Ishikawa (cell line): ENCODE measurements around the gene MROH2B.

Source experiments
- CEBPB ChIP-seq: IDR thresholded peaks from 2 replicates; pipeline ENCODE4 v1.6.1; 2012
- CREB1 ChIP-seq: IDR thresholded peaks from 2 replicates; pipeline ENCODE4 v1.6.1; 2012; ENCODE audit warnings: low read depth
- EGR1 ChIP-seq: IDR thresholded peaks from 2 replicates; pipeline ENCODE4 v1.6.1; 2012
- EP300 ChIP-seq: IDR thresholded peaks from 2 replicates; pipeline ENCODE4 v1.6.1; 2012; ENCODE audit warnings: borderline replicate concordance
- FOXM1 ChIP-seq: IDR thresholded peaks from 2 replicates; pipeline ENCODE4 v1.6.1; 2012; ENCODE audit warnings: low read depth, borderline replicate concordance
- NFIC ChIP-seq: IDR thresholded peaks from 2 replicates; pipeline ENCODE4 v1.6.1; 2012
- RAD21 ChIP-seq: IDR thresholded peaks from 2 replicates; pipeline ENCODE4 v1.6.1; 2012; ENCODE audit warnings: low read depth
- TAF1 ChIP-seq: IDR thresholded peaks from 2 replicates; pipeline ENCODE4 v1.6.1; 2012; ENCODE audit warnings: low read depth, mild to moderate bottlenecking
- TCF12 ChIP-seq: IDR thresholded peaks from 2 replicates; pipeline ENCODE4 v1.6.1; 2012; ENCODE audit warnings: low read depth
- TEAD4 ChIP-seq: IDR thresholded peaks from 2 replicates; pipeline ENCODE4 v1.6.1; 2012
- YY1 ChIP-seq: IDR thresholded peaks from 2 replicates; pipeline ENCODE4 v1.6.1; 2012; ENCODE audit warnings: low read depth
- ZBTB7A ChIP-seq: IDR thresholded peaks from 2 replicates; pipeline ENCODE4 v1.6.1; 2012; ENCODE audit warnings: low read depth
- TF ChIP-seq, protein P1 (sequence below): IDR thresholded peaks from 2 replicates; pipeline ENCODE4 v1.6.1; 2012; ENCODE audit warnings: low read depth, mild to moderate bottlenecking
- TF ChIP-seq, protein P2 (sequence below): IDR thresholded peaks from 2 replicates; pipeline ENCODE4 v1.6.1; 2012
- TF ChIP-seq, protein P3 (sequence below): IDR thresholded peaks from 2 replicates; pipeline ENCODE4 v1.6.1; 2012

Gene MROH2B

DNA sequence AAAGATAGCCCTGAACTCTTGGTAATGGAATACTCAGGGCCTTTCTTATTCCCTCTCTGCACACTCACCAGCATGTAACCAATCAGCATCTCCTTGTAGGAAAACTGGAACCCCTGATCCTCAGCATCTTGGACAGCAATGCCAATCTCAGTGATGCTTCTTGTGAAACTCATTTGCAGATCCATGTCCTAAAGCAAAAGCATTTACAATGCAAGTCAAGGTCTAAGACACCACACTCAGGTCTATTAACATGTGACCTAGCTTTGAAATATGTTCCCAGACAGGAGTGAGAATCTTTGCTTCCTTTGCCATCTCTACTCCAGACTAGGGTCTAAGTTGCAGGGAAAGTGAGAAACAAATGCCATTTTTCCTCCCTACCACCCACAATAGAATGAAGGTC, 38.2 kb downstream of the MROH2B start:
- no peak for TF ChIP-seq EP300
- no peak for TF ChIP-seq YY1
- no peak for TF ChIP-seq EGR1
- TF ChIP-seq TEAD4 = no peak
- TF ChIP-seq, protein P1, sequence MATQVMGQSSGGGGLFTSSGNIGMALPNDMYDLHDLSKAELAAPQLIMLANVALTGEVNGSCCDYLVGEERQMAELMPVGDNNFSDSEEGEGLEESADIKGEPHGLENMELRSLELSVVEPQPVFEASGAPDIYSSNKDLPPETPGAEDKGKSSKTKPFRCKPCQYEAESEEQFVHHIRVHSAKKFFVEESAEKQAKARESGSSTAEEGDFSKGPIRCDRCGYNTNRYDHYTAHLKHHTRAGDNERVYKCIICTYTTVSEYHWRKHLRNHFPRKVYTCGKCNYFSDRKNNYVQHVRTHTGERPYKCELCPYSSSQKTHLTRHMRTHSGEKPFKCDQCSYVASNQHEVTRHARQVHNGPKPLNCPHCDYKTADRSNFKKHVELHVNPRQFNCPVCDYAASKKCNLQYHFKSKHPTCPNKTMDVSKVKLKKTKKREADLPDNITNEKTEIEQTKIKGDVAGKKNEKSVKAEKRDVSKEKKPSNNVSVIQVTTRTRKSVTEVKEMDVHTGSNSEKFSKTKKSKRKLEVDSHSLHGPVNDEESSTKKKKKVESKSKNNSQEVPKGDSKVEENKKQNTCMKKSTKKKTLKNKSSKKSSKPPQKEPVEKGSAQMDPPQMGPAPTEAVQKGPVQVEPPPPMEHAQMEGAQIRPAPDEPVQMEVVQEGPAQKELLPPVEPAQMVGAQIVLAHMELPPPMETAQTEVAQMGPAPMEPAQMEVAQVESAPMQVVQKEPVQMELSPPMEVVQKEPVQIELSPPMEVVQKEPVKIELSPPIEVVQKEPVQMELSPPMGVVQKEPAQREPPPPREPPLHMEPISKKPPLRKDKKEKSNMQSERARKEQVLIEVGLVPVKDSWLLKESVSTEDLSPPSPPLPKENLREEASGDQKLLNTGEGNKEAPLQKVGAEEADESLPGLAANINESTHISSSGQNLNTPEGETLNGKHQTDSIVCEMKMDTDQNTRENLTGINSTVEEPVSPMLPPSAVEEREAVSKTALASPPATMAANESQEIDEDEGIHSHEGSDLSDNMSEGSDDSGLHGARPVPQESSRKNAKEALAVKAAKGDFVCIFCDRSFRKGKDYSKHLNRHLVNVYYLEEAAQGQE = no peak
- TF ChIP-seq ZBTB7A = no peak
- TF ChIP-seq TAF1 = no peak
- TF ChIP-seq TCF12 = no peak
- no peak for TF ChIP-seq RAD21
- TF ChIP-seq, protein P2, sequence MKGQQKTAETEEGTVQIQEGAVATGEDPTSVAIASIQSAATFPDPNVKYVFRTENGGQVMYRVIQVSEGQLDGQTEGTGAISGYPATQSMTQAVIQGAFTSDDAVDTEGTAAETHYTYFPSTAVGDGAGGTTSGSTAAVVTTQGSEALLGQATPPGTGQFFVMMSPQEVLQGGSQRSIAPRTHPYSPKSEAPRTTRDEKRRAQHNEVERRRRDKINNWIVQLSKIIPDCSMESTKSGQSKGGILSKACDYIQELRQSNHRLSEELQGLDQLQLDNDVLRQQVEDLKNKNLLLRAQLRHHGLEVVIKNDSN = no peak
- TF ChIP-seq, protein P3, sequence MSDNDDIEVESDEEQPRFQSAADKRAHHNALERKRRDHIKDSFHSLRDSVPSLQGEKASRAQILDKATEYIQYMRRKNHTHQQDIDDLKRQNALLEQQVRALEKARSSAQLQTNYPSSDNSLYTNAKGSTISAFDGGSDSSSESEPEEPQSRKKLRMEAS = no peak
- no peak for TF ChIP-seq CREB1
- no peak for TF ChIP-seq CEBPB
- TF ChIP-seq NFIC = no peak
- TF ChIP-seq FOXM1 = no peak

DNA sequence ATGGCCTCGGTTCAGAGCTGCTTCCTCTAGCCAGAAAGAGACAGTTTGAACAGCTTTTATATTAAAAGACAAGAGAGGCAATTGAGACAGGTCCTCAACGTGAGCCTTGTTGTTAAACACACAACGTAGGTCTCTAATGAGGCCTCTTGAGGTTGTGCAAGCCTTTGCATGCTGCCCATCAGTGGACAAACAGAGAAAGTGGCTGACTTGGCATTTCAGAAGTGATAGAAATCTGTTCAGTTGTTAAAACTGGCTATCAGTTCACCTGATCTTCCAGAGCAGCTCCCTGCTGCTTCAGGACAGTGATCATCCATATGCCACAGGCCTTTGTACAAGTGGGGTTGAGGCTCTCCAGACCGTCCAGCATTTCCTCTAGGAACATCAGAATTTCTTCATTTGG, 58.8 kb downstream of the MROH2B start:
- no peak for TF ChIP-seq NFIC
- no peak for TF ChIP-seq FOXM1
- TF ChIP-seq EP300 = no peak
- TF ChIP-seq, protein P3 = no peak
- TF ChIP-seq RAD21 = no peak
- no peak for TF ChIP-seq TEAD4
- TF ChIP-seq EGR1 = no peak

DNA sequence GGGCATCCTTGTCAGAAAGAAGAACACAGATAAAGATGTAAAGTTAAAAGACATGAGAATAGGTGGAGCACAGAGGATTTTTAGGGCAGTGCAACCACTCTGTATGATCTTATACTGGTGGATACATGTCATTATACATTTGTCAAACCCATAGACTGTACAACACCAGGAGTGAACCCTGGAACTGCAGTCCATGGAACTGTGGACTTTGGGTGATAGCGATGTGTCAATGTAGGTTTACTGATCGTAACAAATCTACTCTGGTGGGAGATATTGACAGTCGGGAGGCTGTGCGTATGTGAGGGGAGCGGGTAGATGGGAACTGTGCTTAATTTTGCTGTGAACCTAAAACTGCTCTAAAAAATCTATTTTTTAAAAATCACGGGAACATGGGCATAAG, 60.6 kb downstream of the MROH2B start:
- TF ChIP-seq CEBPB (no peak), YY1 (no peak), EGR1 (no peak), TEAD4 (no peak)
- TF ChIP-seq, protein P3 = no peak
- TF ChIP-seq, protein P2 = no peak

DNA sequence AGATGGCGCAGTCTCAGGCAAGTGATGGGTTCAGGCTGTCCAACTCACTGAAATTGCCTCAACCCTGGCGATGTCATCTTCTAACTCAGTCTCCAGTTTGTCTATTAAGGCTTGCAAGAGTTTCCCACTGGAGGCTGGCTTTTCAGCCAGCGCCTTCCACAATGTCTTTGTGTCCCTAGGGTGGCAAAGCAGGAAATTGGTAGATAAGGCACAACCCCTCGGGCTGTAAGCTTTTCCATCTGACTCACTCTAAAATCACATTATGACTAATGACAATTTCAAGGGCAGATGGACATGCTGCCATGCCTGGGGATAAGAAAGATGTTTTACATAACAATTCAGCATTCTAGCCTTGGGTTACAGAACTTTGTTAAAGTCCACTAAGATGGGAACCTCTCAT, 61.9 kb downstream of the MROH2B start:
- TF ChIP-seq EGR1 (no peak), NFIC (no peak), CREB1 (no peak), RAD21 (no peak), CEBPB (no peak), EP300 (no peak), TEAD4 (no peak), YY1 (no peak), TCF12 (no peak), ZBTB7A (no peak), TAF1 (no peak), FOXM1 (no peak)
- TF ChIP-seq, protein P2 = no peak
- TF ChIP-seq, protein P1 = no peak
- TF ChIP-seq, protein P3 = no peak

DNA sequence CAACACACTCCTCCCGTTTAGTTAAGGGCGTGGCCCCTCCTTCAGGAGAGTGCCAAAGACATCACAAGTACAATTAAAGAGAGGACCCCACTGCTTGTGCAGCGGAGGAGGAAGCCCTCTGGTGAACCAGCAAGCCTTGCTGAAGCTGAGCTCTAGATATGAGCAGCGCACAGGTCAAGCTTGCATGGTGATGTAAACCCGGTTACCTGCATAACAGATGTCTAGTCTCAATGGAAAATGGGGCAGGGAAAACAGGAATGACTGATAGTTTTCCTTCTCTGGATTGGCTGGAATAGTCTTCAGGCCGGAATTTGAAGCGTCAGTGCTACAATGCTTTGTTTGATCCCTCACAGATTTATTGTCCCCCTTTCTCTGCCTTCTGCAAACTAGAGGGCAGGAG, 66.2 kb downstream of the MROH2B start:
- TF ChIP-seq FOXM1 (no peak), ZBTB7A (no peak), EGR1 (no peak), RAD21 (no peak), NFIC (no peak), TAF1 (no peak), CEBPB (no peak), TEAD4 (no peak), EP300 (no peak), YY1 (no peak), TCF12 (no peak), CREB1 (no peak)
- TF ChIP-seq, protein P2 = no peak
- TF ChIP-seq, protein P1 = no peak
